GM12891 (cell line): ENCODE measurements around the gene PPARA.

Experiments
- PAX5 ChIP-seq: IDR thresholded peaks from 2 replicates; pipeline ENCODE4 v1.6.1; 2011; ENCODE audit warnings: low read length, moderate library complexity, mild to moderate bottlenecking; ENCODE audit not compliant: insufficient read depth, severe bottlenecking
- POLR2A ChIP-seq: IDR thresholded peaks from 2 replicates; pipeline ENCODE4 v1.6.1; 2011; ENCODE audit warnings: low read depth, low read length, control low read depth
- POLR2AphosphoS5 ChIP-seq: IDR thresholded peaks from 2 replicates; pipeline ENCODE4 v1.6.1; 2011; ENCODE audit warnings: low read depth, low read length, control low read depth
- SPI1 ChIP-seq: IDR thresholded peaks from 2 replicates; pipeline ENCODE4 v1.6.1; 2011; ENCODE audit warnings: low read depth, low read length, control low read depth
- TAF1 ChIP-seq: IDR thresholded peaks from 2 replicates; pipeline ENCODE4 v1.6.1; 2011; ENCODE audit warnings: low read depth, low read length, control low read depth

DNA sequence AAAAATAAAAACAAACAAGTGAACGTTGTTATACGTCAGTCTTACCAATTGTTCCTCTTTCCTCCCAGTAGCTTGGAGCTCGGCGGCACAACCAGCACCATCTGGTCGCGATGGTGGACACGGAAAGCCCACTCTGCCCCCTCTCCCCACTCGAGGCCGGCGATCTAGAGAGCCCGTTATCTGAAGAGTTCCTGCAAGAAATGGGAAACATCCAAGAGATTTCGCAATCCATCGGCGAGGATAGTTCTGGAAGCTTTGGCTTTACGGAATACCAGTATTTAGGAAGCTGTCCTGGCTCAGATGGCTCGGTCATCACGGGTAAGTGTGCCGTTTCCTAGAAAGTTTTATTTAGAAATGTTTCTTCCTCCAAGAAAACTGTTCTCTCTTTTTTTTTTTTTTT lies 47.9 kb downstream of the PPARA start:
- TF ChIP-seq POLR2A (no peak), POLR2AphosphoS5 (no peak), TAF1 (no peak), PAX5 (no peak), SPI1 (no peak)
